Stimulated activated CD8-positive, alpha-beta memory T cell treated with anti-CD3 and anti-CD28 coated beads, Interleukin-15, amount 100 ng/mL, for 48 hours (primary cell): ENCODE results near the gene HSDL2.
"Not testable (repeated sequence)": the region's sequence is repeated elsewhere in the genome, so short reads cannot be mapped to it uniquely, and the experiment has no call there.

Source experiments
- DNase-seq, 2 donors: peaks; one replicate each; pipeline ENCODE4 v3.0.0-alpha.2; 2020; ENCODE audit warnings: low read depth in 2 of 2

The HSDL2 gene

DNA sequence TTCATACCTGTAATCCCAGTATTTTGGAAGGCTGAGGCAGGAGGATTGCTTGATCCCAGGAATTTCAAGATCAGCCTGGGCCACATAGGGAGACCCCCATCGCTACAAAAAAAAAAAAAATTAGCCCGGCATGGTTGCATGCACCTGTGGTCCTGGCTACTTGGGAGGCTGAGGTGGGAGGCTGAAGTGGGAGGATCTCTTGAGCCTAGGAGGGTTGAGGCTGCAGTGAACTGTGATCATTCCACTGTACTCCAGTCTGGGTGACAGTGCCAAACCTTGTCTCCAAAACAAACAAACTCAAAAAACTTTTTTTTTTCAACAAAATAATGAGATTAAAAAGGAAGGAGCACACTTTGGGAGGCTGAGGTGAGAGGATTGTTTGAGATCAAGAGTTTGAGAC lies 120.9 kb downstream of the HSDL2 start:
- DNase-seq, result no peak

DNA sequence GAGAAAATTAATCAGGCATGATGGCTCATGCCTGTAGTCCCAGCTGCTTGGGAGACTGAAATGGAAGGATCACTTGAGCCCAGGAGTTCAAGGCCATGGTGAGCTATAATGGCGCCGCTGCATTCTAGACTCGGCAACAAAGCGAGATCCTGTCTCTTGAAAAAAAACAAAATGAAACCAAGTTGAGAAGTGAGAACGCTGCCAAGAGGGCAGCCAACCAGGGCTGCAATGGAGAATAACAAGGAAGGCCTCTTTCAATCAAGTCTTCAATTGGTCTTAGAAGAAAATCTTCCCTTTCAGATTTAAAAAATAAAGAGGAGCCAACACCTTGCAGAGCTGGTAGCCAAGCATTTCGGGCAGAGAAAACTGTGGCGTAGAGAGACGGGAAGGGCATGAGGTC lies 121.4 kb downstream of the HSDL2 start:
- no peak for DNase-seq

DNA sequence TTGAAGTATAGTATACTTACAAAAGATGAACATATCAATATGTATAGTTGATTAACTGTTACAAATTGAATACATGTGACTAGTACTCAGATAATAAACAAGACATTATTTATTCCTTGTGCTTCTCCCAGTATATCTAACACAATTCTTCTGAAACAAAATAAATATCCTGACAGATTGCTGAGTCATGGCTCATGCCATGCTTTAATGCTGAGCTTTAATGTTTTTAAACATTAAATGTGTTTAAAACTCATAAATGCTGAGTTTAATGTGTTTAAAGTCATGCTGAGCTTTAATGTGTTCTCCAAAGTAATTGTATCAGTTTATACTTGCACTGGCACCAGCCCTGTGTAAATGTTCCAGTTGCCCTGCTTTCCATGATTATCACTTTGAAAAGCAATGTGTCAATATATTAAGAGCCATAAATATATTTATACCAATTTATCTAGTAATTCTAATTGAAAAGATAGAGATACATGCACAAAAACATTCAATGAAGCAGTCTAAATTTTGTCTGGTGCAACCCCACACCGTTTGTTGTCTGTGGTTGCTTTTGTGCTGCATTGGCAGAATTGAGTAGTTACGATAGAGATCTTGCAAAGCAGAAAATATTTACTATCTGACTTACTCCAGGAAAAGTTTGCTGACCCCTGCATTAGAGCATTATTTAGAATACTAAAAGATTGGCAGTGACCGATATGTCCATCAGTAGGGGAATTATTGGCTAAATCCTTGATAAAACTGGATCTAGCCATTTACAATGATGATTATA lies 122.5 kb downstream of the HSDL2 start:
- DNase-seq, result no peak

DNA sequence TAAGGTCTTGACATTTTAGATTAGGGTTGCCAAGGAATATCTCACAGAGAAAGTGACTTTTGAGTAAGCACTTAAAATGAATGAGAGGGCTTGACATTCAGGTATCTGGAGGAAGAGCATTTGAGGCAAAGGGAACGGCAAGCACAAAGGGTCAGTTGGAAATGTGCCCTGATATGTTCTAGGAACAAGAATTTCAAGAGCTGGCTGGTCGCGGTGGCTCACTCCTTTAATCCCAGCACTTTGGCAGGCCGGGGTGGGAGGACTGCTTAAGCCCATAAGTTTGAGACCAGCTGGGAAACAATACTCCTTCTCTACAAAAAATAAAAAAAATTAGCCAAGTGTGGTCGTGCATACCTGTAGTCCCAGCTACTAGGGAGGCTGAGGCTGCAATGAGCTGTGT lies 123.3 kb downstream of the HSDL2 start:
- no peak for DNase-seq

DNA sequence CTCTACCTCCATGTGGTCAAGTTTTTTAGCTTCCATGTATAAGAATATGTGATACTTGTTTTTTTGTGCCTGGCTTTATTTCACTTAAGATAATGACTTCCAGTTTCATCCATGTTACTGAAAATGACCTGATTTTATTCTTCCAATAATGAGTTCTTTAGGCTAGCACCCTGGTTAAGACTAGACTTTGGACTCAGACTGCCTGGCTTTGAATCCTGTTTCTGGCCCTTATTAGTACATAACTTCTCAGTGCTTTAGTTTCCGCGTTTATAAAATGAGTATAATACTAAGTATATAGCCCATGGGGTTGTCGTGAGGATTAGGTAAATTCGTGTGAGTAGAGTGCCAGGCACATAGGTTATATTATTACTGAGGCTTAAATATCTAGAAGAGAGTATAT lies 125.2 kb downstream of the HSDL2 start:
- no peak for DNase-seq

DNA sequence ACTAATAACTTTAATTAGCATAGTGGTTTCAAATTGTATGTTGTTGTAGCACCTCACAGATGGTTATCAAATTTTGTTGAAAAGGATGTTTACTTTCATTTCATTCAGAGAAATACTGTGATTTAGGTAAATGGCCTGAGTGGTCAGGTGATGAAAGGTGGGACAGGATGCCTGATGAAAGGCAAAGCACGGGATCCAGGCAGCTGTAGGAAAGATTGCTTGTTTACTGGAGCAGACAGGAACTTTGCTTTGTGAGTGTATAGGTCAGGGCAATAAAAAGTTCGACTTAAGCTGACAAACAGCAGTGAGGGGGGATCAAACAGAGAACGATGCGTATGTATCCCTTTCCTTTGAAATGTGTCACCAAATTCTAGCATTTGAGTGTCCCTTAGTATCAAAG lies 125.7 kb downstream of the HSDL2 start:
- no peak for DNase-seq

DNA sequence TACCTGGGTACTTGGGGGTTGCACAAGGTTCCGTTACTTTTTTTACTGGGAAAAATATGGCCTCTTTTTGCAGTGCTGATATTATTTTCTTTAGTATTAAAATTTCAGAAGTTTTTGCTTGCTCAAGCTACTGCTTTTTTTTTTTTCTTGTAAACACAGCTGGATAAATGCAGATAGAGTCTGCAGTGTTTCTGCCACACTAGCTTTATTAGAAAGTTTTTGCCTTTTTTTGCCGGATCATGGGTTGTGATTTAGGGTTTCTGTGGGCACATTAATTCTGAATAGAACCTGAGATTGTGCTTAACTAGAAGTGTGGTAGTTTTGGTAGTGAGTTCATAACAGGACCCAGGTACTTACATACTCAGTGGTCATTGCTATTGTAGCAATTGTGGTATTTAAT lies 126.7 kb downstream of the HSDL2 start:
- DNase-seq, result no peak

DNA sequence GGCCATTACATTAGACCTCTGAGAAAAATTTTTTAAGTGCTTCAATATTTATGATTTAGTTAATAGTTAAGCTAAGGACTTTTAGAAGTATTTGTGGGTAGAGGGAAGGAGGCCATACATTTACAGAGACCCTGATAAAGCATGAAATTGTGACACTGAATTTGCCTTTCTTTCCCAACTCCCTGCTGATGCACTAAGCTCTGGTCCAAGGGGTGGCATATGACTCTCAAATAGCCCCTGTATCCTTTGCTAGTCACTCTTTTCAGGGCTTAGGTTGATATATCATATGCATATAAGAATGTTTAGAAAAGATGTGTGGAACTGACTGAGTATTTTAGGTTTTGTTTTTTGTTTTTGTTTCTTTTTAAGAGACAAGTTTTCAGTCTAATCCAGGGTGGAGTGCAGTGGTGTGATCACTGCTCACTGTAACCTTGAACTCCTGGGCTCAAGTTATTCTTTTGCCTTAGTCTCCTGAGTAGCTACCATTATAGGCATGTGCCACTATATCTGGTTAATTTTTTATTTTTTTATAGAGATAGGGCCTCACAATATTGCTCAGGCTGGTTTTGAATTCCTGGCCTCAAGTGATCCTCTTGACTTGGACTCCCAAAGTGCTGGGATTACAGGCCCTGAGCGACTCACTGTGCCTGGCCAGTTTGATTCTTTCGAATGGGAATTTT lies 127.2 kb downstream of the HSDL2 start:
- DNase-seq, result no peak

DNA sequence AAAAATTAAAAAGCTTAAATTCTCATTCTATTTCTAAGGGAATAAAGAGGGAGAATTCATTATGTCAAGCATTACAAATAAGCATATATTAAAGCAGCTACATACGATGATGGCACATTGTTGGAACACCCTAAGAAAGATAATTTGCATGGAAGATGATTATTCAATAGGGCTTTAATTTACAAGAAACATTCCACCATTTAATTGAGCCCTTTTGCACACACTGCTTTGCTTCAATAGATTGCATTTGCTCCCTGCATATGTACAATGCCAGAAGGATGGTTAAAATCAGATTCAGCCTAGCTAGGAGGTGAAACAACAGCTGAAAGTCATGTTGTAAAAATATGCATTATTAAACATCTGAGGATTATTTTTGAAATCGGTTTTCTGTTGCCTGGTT lies 128.5 kb downstream of the HSDL2 start:
- DNase-seq, result no peak

DNA sequence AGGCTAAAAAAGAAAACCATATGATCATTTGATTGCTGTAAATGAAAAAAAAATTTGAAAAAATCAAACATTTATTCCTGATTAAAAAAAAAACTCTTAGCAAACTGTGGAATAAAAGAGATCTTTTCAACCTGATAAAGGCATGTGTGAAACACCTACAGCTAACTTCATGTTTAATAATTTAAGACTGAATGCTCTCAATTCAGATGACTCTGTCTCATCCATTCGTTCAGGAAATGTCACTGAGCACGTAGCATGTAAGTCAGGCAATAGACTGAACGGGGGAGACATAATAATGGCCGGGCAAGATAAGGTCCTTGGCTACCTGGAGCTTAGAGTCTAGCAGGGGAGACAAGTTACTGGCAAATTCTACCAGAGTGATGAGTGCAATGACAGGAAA lies 132.5 kb downstream of the HSDL2 start:
- DNase-seq, result not testable (repeated sequence)

DNA sequence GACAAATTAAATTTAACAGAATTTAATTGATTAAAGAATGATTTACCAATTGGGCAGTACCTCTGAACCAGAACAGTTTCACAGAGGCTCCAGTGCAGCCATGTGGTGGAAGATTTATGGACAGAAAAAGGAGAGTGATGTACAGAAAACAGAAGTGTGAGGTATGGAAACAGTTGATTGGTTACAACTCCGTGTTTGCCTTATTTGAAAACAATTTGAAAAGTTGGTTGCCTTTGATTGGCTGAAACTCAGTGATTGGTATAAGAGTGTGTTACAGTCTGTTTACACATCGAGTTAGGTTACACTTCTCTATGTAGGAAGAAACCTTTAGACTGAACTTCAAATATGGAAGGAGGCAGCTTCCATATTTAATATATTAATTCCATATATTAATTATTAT lies 136.9 kb downstream of the HSDL2 start:
- no peak for DNase-seq

DNA sequence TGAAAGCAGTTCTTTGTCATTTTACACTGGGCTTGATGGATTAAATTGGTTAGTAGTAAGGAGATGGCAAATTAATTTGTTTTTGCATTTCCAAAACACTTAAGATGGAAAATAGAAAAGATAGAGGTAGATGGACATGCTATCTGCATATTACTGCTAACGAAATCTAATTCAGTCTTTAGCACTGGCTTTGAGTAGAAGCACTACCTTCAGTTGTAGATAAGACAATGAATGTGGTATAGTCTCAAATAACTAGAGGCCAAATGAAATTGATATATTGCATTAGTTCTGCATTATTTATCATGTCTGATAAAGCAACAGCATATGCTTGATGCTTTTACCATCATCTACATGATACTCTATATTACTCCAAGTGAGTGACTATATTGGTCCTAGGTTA lies 140.2 kb downstream of the HSDL2 start:
- no peak for DNase-seq

DNA sequence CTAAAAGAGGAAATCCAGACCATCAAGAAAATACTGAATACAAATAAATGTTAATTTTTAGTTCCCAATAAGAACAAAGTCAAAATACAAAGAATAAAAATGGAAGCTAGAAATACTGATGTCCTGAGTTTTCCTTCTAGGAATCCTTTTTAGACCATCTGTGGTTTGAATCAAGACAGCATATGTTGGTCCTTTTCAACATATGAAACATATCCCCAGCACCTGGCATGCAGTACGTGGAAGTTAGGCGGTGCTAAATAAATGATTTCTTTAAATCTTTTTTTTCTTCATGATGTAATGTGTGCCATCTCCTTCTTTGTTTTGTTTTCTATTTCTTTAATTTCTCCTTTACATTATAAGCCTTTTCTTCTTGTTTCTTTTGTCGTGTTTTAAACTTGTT lies 140.7 kb downstream of the HSDL2 start:
- DNase-seq, result no peak
